Measurements from ENCODE around the gene AP2M1.

- no peak for TF ChIP-seq YY1 (IDR thresholded peaks at IDR 0.05; ENCODE audit: insufficient read depth, insufficient read length)
- no peak for TF ChIP-seq SUZ12 (IDR thresholded peaks at IDR 0.05; ENCODE audit: extremely low read depth, insufficient read depth, insufficient read length)
Measured at GRCh38 chr3:184185461-184186183, 11.0 kb downstream of the AP2M1 start.

All from NT2/D1 (cell line).